ENCODE data around the gene HECTD3.

GRCh38 chr1:45026446-45026845 lies 15.3 kb upstream of the HECTD3 start:
- TF ChIP-seq GATA3 (IDR thresholded peaks at IDR 0.05; ENCODE audit: low read depth, low read length): no peak
- TF ChIP-seq GATA2 (IDR thresholded peaks at IDR 0.05; ENCODE audit: low read depth, low read length): no peak
